Thyroid gland (tissue), 4 donors: ENCODE measurements around the gene TSC22D4.

Experiments
- CTCF ChIP-seq, 6 experiments: fragments of 200-600 bp in 3 of 6; fragments of 450-650 bp in 3 of 6; sonication (generic) in 3 of 6; IDR thresholded peaks; one replicate each; pipeline ENCODE4 v1.5.1; 2016 to 2019; ENCODE audit warnings: antibody characterized with exemption in 6 of 6, mild to moderate bottlenecking in 2 of 6, inconsistent platforms in 1 of 6, moderate library complexity in 1 of 6
- POLR2A ChIP-seq, 2 donors: fragments of 450-650 bp; IDR thresholded peaks; one replicate each; pipeline ENCODE4 v1.6.1; 2017; ENCODE audit warnings: antibody characterized with exemption in 2 of 2, mild to moderate bottlenecking in 2 of 2, moderate library complexity in 1 of 2

GRCh38 chr7:100418930-100419659 lies 59.9 kb downstream of the TSC22D4 start:
- TF ChIP-seq CTCF (IDR thresholded peaks at IDR 0.05) = no peak
- TF ChIP-seq POLR2A (IDR thresholded peaks at IDR 0.05) = no peak
